Neuronal stem cell (in vitro differentiated cells): ENCODE results near the gene LRRC8E.
"Not testable (repeated sequence)": the region's sequence is repeated elsewhere in the genome, so short reads cannot be mapped to it uniquely, and the experiment has no call there.

Experiments
- DNase-seq: peaks from one replicate; pipeline ENCODE4 v3.0.0-alpha.2; 2013; ENCODE audit warnings: low spot score
- H2AFZ ChIP-seq: one replicate; pipeline ENCODE4 v1.6.1; 2013; ENCODE audit warnings: mild to moderate bottlenecking, low read length, inconsistent platforms
- H2AK5ac ChIP-seq: 2 replicates; pipeline ENCODE4 v1.6.1; 2013; ENCODE audit warnings: low read depth, mild to moderate bottlenecking, inconsistent platforms, low read length, moderate library complexity, mixed read lengths
- H2BK120ac ChIP-seq: 2 replicates; pipeline ENCODE4 v1.6.1; 2013; ENCODE audit warnings: low read depth, mild to moderate bottlenecking, inconsistent platforms, low read length, moderate library complexity, mixed read lengths
- H2BK12ac ChIP-seq: one replicate; pipeline ENCODE4 v1.6.1; 2013; ENCODE audit warnings: low read length, inconsistent platforms
- H2BK15ac ChIP-seq: 2 replicates; pipeline ENCODE4 v1.6.1; 2013; ENCODE audit warnings: mild to moderate bottlenecking, low read length, inconsistent platforms, mixed read lengths
- H2BK5ac ChIP-seq: one replicate; pipeline ENCODE4 v1.6.1; 2013; ENCODE audit warnings: inconsistent platforms, mild to moderate bottlenecking, low read length, moderate library complexity
- H3K14ac ChIP-seq: one replicate; pipeline ENCODE4 v1.6.1; 2013; ENCODE audit warnings: low read length, inconsistent platforms
- H3K18ac ChIP-seq: 2 replicates; pipeline ENCODE4 v1.6.1; 2013; ENCODE audit warnings: low read length, inconsistent platforms
- H3K23ac ChIP-seq: 2 replicates; pipeline ENCODE4 v1.6.1; 2013; ENCODE audit warnings: low read depth, mild to moderate bottlenecking, mixed read lengths, low read length, inconsistent platforms; ENCODE audit not compliant: poor library complexity
- H3K27ac ChIP-seq: replicated peaks from 3 replicates; pipeline ENCODE4 v1.5.1; 2013; ENCODE audit warnings: low read length, inconsistent platforms
- H3K27me3 ChIP-seq, 3 experiments: 2 replicates each; pipeline ENCODE4 v1.6.1; 2013; ENCODE audit warnings: low read length in 3 of 3, mild to moderate bottlenecking in 2 of 3, inconsistent platforms in 1 of 3, low read depth in 1 of 3, mixed read lengths in 1 of 3, moderate library complexity in 1 of 3; ENCODE audit not compliant: control insufficient read depth in 3 of 3, insufficient read depth in 3 of 3
- H3K36me3 ChIP-seq, 2 donors: replicated peaks in 1 of 2; 2 replicates each; pipeline ENCODE4 v1.6.1; 2013; ENCODE audit warnings: low read length in 2 of 2; ENCODE audit not compliant: control insufficient read depth in 2 of 2, insufficient read depth in 2 of 2
- H3K4ac ChIP-seq: 2 replicates; pipeline ENCODE4 v1.6.1; 2013; ENCODE audit warnings: inconsistent platforms, mild to moderate bottlenecking, low read length, moderate library complexity
- H3K4me1 ChIP-seq, 2 donors: 1 replicate in 1 of 2; 2 replicates in 1 of 2; pipeline ENCODE4 v1.6.1; 2013; ENCODE audit warnings: low read length in 2 of 2, low read depth in 1 of 2; ENCODE audit not compliant: control insufficient read depth in 2 of 2, insufficient read depth in 1 of 2
- H3K4me2 ChIP-seq: one replicate; pipeline ENCODE4 v1.6.1; 2013; ENCODE audit warnings: mild to moderate bottlenecking, low read length, inconsistent platforms; ENCODE audit not compliant: insufficient read depth, poor library complexity, severe bottlenecking
- H3K4me3 ChIP-seq, 2 donors: 2 replicates each; pipeline ENCODE4 v1.5.1; 2013; ENCODE audit warnings: low read length in 2 of 2, mild to moderate bottlenecking in 2 of 2, inconsistent platforms in 1 of 2, moderate library complexity in 1 of 2
- H3K79me1 ChIP-seq: one replicate; pipeline ENCODE4 v1.6.1; 2013; ENCODE audit warnings: low read depth, mild to moderate bottlenecking, inconsistent platforms, low read length, moderate library complexity
- H3K9ac ChIP-seq: one replicate; pipeline ENCODE4 v1.6.1; 2013; ENCODE audit warnings: mild to moderate bottlenecking, low read depth, low read length, inconsistent platforms; ENCODE audit not compliant: poor library complexity
- H3K9me3 ChIP-seq, 2 donors: replicated peaks in 1 of 2; 2 replicates each; pipeline versions ENCODE3 to v1.6.1; 2013; ENCODE audit warnings: low read length in 2 of 2, mild to moderate bottlenecking in 2 of 2, inconsistent platforms in 1 of 2, low read depth in 1 of 2, mixed read lengths in 1 of 2, moderate library complexity in 1 of 2; ENCODE audit not compliant: control insufficient read depth in 2 of 2, insufficient read depth in 1 of 2
- H4K8ac ChIP-seq: one replicate; pipeline ENCODE4 v1.6.1; 2013; ENCODE audit warnings: low read depth, mild to moderate bottlenecking, inconsistent platforms, low read length, moderate library complexity
- H4K91ac ChIP-seq: one replicate; pipeline ENCODE4 v1.6.1; 2013; ENCODE audit warnings: low read length, low read depth, mild to moderate bottlenecking, inconsistent platforms; ENCODE audit not compliant: poor library complexity
- WGBS, 2 donors: extraction: QIAGEN DNeasy Blood & Tissue Kit; methylation state at CpG; one replicate each; pipeline ENCODE4 v1.1.7; 2013; ENCODE audit warnings: missing lambda C conversion rate in 2 of 2, mixed read lengths in 1 of 2; ENCODE audit not compliant: insufficient read length in 2 of 2, insufficient replicate concordance in 1 of 2; ENCODE audit errors: extremely low coverage in 2 of 2; 5-methylcytosine and 5-hydroxymethylcytosine counted together

Gene LRRC8E

GRCh38 chr19:7858109-7858770 is 30.1 kb upstream of the LRRC8E start:
- H3K18ac ChIP-seq = peak overlapping the region; percentile 96
- H3K4me2 ChIP-seq = peak overlapping the region; percentile 73
- H3K27me3 ChIP-seq = peaks cover 0 to 41% (median 8%) of the 10 kb centered on the region in 3 experiments
- H2BK12ac ChIP-seq = no peak overlapping the region
- H2AFZ ChIP-seq = no peak overlapping the region
- H3K23ac ChIP-seq = peak overlapping the region; percentile 89
- H3K4ac ChIP-seq = no peak overlapping the region
- H3K9ac ChIP-seq = peak overlapping the region; percentile 63
- no peak overlapping the region for H3K27ac ChIP-seq
- H3K9me3 ChIP-seq = no peaks in the 10 kb centered on the region
- DNase-seq = peak; percentile 58
- H4K8ac ChIP-seq = no peak overlapping the region
- H2AK5ac ChIP-seq = peak overlapping the region; percentile 95
- H3K36me3 ChIP-seq = no peaks in the 10 kb centered on the region
- peaks cover 2 to 22% of the 10 kb centered on the region in 2 donors for H3K4me1 ChIP-seq
- peak overlapping the region; percentile 71 for H3K14ac ChIP-seq
- WGBS, 2 donors = no CpG with 5 or more reads among the region's 29 CpGs
- H2BK15ac ChIP-seq = peak overlapping the region; percentile 98
- no peak overlapping the region for H2BK5ac ChIP-seq
- no peak overlapping the region for H4K91ac ChIP-seq
- peaks cover 2% of the 10 kb centered on the region for H3K79me1 ChIP-seq
- peak overlapping the region in 1 of 2 donors; percentile 65 for H3K4me3 ChIP-seq
- H2BK120ac ChIP-seq = peak overlapping the region; percentile 18

GRCh38 chr19:7859087-7859486 is 29.2 kb upstream of the LRRC8E start:
- not testable (repeated sequence) for H3K14ac ChIP-seq, H3K27ac ChIP-seq, H2AK5ac ChIP-seq, DNase-seq, H2BK120ac ChIP-seq, H3K36me3 ChIP-seq, H4K8ac ChIP-seq, H3K23ac ChIP-seq, H3K18ac ChIP-seq, H3K4me2 ChIP-seq, H3K9ac ChIP-seq, H3K9me3 ChIP-seq, H2BK15ac ChIP-seq, H4K91ac ChIP-seq, H3K4ac ChIP-seq, H2BK12ac ChIP-seq, H3K79me1 ChIP-seq, H2BK5ac ChIP-seq, H2AFZ ChIP-seq
- Histone ChIP-seq H3K4me3 (peak overlapping the region in 1 of 2 donors; percentile 44), H3K4me1 (peaks cover 2 to 20% of the 10 kb centered on the region in 2 donors), H3K27me3 (peaks cover 0 to 44% (median 12%) of the 10 kb centered on the region in 3 experiments)
- WGBS, 2 donors = no CpG with 5 or more reads among the region's 8 CpGs

- no peak overlapping the region for H2BK5ac ChIP-seq
- no peak overlapping the region for H3K27ac ChIP-seq
- no peak overlapping the region for H2BK12ac ChIP-seq
- no peaks in the 10 kb centered on the region for H3K9me3 ChIP-seq
- no peak overlapping the region for H3K4me2 ChIP-seq
- no peak overlapping the region for H2AFZ ChIP-seq
- H2BK120ac ChIP-seq = no peak overlapping the region
- WGBS, 2 donors = no CpG with 5 or more reads among the region's 22 CpGs
- H4K8ac ChIP-seq = no peak overlapping the region
- peak overlapping the region; percentile 55 for H3K23ac ChIP-seq
- H3K36me3 ChIP-seq = no peaks in the 10 kb centered on the region
- peaks cover 0 to 47% (median 12%) of the 10 kb centered on the region in 3 experiments for H3K27me3 ChIP-seq
- no peak overlapping the region for H3K9ac ChIP-seq
- H4K91ac ChIP-seq = no peak overlapping the region
- peaks cover 2% of the 10 kb centered on the region for H3K79me1 ChIP-seq
- no peak overlapping the region for H3K4ac ChIP-seq
- H2AK5ac ChIP-seq = peak overlapping the region; percentile 94
- peak overlapping the region; percentile 46 for H3K18ac ChIP-seq
- peak overlapping the region; percentile 37 for H2BK15ac ChIP-seq
- no peak for DNase-seq
- H3K4me1 ChIP-seq = peaks cover 2 to 20% of the 10 kb centered on the region in 2 donors
- H3K4me3 ChIP-seq = no peak overlapping the region
- H3K14ac ChIP-seq = no peak overlapping the region
Measured at GRCh38 chr19:7859831-7860713, 28.2 kb upstream of the LRRC8E start.
